Erythroblast (primary cell): ENCODE measurements around the gene PIK3AP1.

Source experiments
- GATA1 ChIP-seq: IDR thresholded peaks from 2 replicates; pipeline ENCODE4 v1.6.1; 2011; ENCODE audit warnings: low read depth, mild to moderate bottlenecking, control low read depth, low read length, moderate library complexity
- POLR2A ChIP-seq: IDR thresholded peaks from 2 replicates; pipeline ENCODE4 v1.6.1; 2011; ENCODE audit warnings: mild to moderate bottlenecking, low read length

GRCh38 chr10:96637709-96638108 lies 82.6 kb downstream of the PIK3AP1 start:
- TF ChIP-seq POLR2A: no peak
- TF ChIP-seq GATA1: no peak
